ENCODE measurements around the gene THSD7B.

The THSD7B gene

GRCh38 chr2:136769871-136770270, 4.5 kb downstream of the THSD7B start:
- Histone ChIP-seq H2AFZ (ENCODE audit: low read depth, low read length) (no peak overlapping the region), H3K4me2 (ENCODE audit: low read length, poor library complexity, severe bottlenecking) (no peak overlapping the region), H3K9me3 (ENCODE audit: control insufficient read depth, low read length) (no peaks in the 10 kb centered on the region), H3K18ac (ENCODE audit: low read depth in 1 of 2, low read length in 2 of 2) (no peak overlapping the region), H3K27me3 (ENCODE audit: control insufficient read depth in 1 of 2, insufficient read depth in 1 of 2, low read length in 2 of 2) (peaks cover 26 to 35% of the 10 kb centered on the region in 2 experiments), H3K4me1 (ENCODE audit: control insufficient read depth, insufficient read depth, low read depth, low read length) (peaks cover 17% of the 10 kb centered on the region), H2AK5ac (ENCODE audit: low read length, severe bottlenecking) (no peak overlapping the region), H4K8ac (ENCODE audit: low read length) (no peak overlapping the region), H3K9ac (ENCODE audit: low read length) (no peak overlapping the region), H3K14ac (ENCODE audit: low read length in 2 of 2) (no peak overlapping the region), H3K27ac (ENCODE audit: low read length, poor library complexity, severe bottlenecking) (no peak overlapping the region), H3K4ac (ENCODE audit: low read depth in 1 of 2, low read length in 2 of 2) (no peak overlapping the region), H4K91ac (ENCODE audit: low read length) (no peak overlapping the region), H2BK15ac (ENCODE audit: low read depth, poor library complexity, severe bottlenecking) (no peak overlapping the region), H2BK12ac (ENCODE audit: low read length in 2 of 2) (no peak overlapping the region), H3K36me3 (ENCODE audit: control insufficient read depth in 1 of 2, insufficient read depth in 2 of 2, low read depth in 1 of 2, low read length in 2 of 2) (no peaks in the 10 kb centered on the region), H3K23ac (ENCODE audit: low read length in 2 of 2) (no peak overlapping the region), H2BK5ac (ENCODE audit: low read depth, low read length, poor library complexity, severe bottlenecking) (no peak overlapping the region), H3K4me3 (ENCODE audit: insufficient read depth in 1 of 2, low read depth in 1 of 2, low read length in 2 of 2) (no peak overlapping the region), H3K79me1 (replicated peaks; ENCODE audit: low read length, poor library complexity, severe bottlenecking) (no peaks in the 10 kb centered on the region), H2BK120ac (ENCODE audit: low read depth, low read length) (no peak overlapping the region)
- 51% methylated on average over 6 of the region's 6 CpGs for WGBS
- no peak for DNase-seq

- H3K27me3 ChIP-seq (ENCODE audit: control insufficient read depth in 1 of 2, insufficient read depth in 1 of 2, low read length in 2 of 2): peaks cover 25 to 32% of the 10 kb centered on the region in 2 experiments
- H3K23ac ChIP-seq (ENCODE audit: low read length in 2 of 2): no peak overlapping the region
- H2BK5ac ChIP-seq (ENCODE audit: low read depth, low read length, poor library complexity, severe bottlenecking): no peak overlapping the region
- H3K4me2 ChIP-seq (ENCODE audit: low read length, poor library complexity, severe bottlenecking): no peak overlapping the region
- no peaks in the 10 kb centered on the region for H3K36me3 ChIP-seq (ENCODE audit: control insufficient read depth in 1 of 2, insufficient read depth in 2 of 2, low read depth in 1 of 2, low read length in 2 of 2)
- no peak overlapping the region for H3K4ac ChIP-seq (ENCODE audit: low read depth in 1 of 2, low read length in 2 of 2)
- no peak overlapping the region for H3K27ac ChIP-seq (ENCODE audit: low read length, poor library complexity, severe bottlenecking)
- peaks cover 12% of the 10 kb centered on the region for H3K4me1 ChIP-seq (ENCODE audit: control insufficient read depth, insufficient read depth, low read depth, low read length)
- DNase-seq: no peak
- no peaks in the 10 kb centered on the region for H3K79me1 ChIP-seq (replicated peaks; ENCODE audit: low read length, poor library complexity, severe bottlenecking)
- no peak overlapping the region for H4K91ac ChIP-seq (ENCODE audit: low read length)
- no peak overlapping the region for H3K18ac ChIP-seq (ENCODE audit: low read depth in 1 of 2, low read length in 2 of 2)
- WGBS: no CpG with 5 or more reads among the region's 1 CpG
- H2AK5ac ChIP-seq (ENCODE audit: low read length, severe bottlenecking): no peak overlapping the region
- no peaks in the 10 kb centered on the region for H3K9me3 ChIP-seq (ENCODE audit: control insufficient read depth, low read length)
- no peak overlapping the region for H2BK15ac ChIP-seq (ENCODE audit: low read depth, poor library complexity, severe bottlenecking)
- no peak overlapping the region for H3K4me3 ChIP-seq (ENCODE audit: insufficient read depth in 1 of 2, low read depth in 1 of 2, low read length in 2 of 2)
- H4K8ac ChIP-seq (ENCODE audit: low read length): no peak overlapping the region
- no peak overlapping the region for H3K14ac ChIP-seq (ENCODE audit: low read length in 2 of 2)
- H3K9ac ChIP-seq (ENCODE audit: low read length): no peak overlapping the region
- H2AFZ ChIP-seq (ENCODE audit: low read depth, low read length): no peak overlapping the region
- H2BK12ac ChIP-seq (ENCODE audit: low read length in 2 of 2): no peak overlapping the region
- no peak overlapping the region for H2BK120ac ChIP-seq (ENCODE audit: low read depth, low read length)
These were observed 5.0 kb downstream of the THSD7B start for GRCh38 chr2:136770384-136770783.

DNA sequence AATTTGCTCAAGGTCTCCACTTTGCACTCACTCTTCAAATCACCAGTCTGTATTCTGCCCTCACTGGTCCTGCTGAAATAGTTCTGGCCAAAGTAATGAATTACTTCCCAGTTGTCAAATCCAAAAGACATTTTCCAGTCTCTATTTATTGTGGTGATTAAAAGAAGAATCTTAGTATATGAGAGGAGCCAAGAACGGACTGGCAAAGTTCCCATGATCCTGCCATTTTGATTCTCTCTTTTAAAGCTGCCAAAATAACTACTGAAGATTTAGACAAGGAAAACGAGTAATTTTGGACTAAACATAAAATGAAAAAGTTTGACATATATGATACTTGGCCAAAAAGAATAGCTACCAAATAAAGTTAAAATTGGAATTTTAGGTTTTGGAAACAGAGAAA, 12.0 kb downstream of the THSD7B start:
- no peak overlapping the region for H2AK5ac ChIP-seq (ENCODE audit: low read length, severe bottlenecking)
- H3K27ac ChIP-seq (ENCODE audit: low read length, poor library complexity, severe bottlenecking): no peak overlapping the region
- H3K23ac ChIP-seq (ENCODE audit: low read length in 2 of 2): no peak overlapping the region
- no peak overlapping the region for H2AFZ ChIP-seq (ENCODE audit: low read depth, low read length)
- no peaks in the 10 kb centered on the region for H3K36me3 ChIP-seq (ENCODE audit: control insufficient read depth in 1 of 2, insufficient read depth in 2 of 2, low read depth in 1 of 2, low read length in 2 of 2)
- H4K8ac ChIP-seq (ENCODE audit: low read length): no peak overlapping the region
- no peak overlapping the region for H2BK15ac ChIP-seq (ENCODE audit: low read depth, poor library complexity, severe bottlenecking)
- H3K4me3 ChIP-seq (ENCODE audit: insufficient read depth in 1 of 2, low read depth in 1 of 2, low read length in 2 of 2): no peak overlapping the region
- H3K9ac ChIP-seq (ENCODE audit: low read length): no peak overlapping the region
- H2BK120ac ChIP-seq (ENCODE audit: low read depth, low read length): no peak overlapping the region
- no peak for DNase-seq
- H3K4me2 ChIP-seq (ENCODE audit: low read length, poor library complexity, severe bottlenecking): no peak overlapping the region
- no peak overlapping the region for H2BK5ac ChIP-seq (ENCODE audit: low read depth, low read length, poor library complexity, severe bottlenecking)
- H3K14ac ChIP-seq (ENCODE audit: low read length in 2 of 2): no peak overlapping the region
- H3K27me3 ChIP-seq (ENCODE audit: control insufficient read depth in 1 of 2, insufficient read depth in 1 of 2, low read length in 2 of 2): no peaks in the 10 kb centered on the region
- H3K4me1 ChIP-seq (ENCODE audit: control insufficient read depth, insufficient read depth, low read depth, low read length): no peaks in the 10 kb centered on the region
- H3K18ac ChIP-seq (ENCODE audit: low read depth in 1 of 2, low read length in 2 of 2): no peak overlapping the region
- no peak overlapping the region for H4K91ac ChIP-seq (ENCODE audit: low read length)
- WGBS: 40% methylated on average over 1 of the region's 2 CpGs
- H3K4ac ChIP-seq (ENCODE audit: low read depth in 1 of 2, low read length in 2 of 2): no peak overlapping the region
- no peaks in the 10 kb centered on the region for H3K79me1 ChIP-seq (replicated peaks; ENCODE audit: low read length, poor library complexity, severe bottlenecking)
- no peaks in the 10 kb centered on the region for H3K9me3 ChIP-seq (ENCODE audit: control insufficient read depth, low read length)
- no peak overlapping the region for H2BK12ac ChIP-seq (ENCODE audit: low read length in 2 of 2)

DNA sequence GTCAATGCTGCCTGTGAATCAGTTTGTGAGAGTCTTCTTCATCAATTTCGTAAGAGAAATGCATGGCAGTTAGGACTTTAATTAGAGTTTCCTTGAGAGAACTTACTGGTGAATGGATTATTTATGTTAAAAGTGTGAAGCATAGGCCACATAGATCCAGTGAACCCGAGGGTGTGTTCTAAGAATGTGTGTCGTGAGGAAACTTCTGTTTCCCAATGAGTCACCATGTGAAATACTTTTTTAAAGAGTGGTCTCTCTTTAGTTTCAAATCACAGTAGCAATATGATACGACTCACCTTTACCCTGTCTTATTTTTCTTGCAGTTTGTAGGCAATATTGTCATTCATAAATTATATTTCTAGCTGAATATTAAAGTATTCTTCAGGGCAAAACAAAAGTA, 18.5 kb downstream of the THSD7B start:
- H3K79me1 ChIP-seq (replicated peaks; ENCODE audit: low read length, poor library complexity, severe bottlenecking): no peaks in the 10 kb centered on the region
- no peak overlapping the region for H2BK5ac ChIP-seq (ENCODE audit: low read depth, low read length, poor library complexity, severe bottlenecking)
- no peak overlapping the region for H3K4me3 ChIP-seq (ENCODE audit: insufficient read depth in 1 of 2, low read depth in 1 of 2, low read length in 2 of 2)
- H3K36me3 ChIP-seq (ENCODE audit: control insufficient read depth in 1 of 2, insufficient read depth in 2 of 2, low read depth in 1 of 2, low read length in 2 of 2): no peaks in the 10 kb centered on the region
- H3K14ac ChIP-seq (ENCODE audit: low read length in 2 of 2): no peak overlapping the region
- H2BK12ac ChIP-seq (ENCODE audit: low read length in 2 of 2): no peak overlapping the region
- no peaks in the 10 kb centered on the region for H3K9me3 ChIP-seq (ENCODE audit: control insufficient read depth, low read length)
- H3K27me3 ChIP-seq (ENCODE audit: control insufficient read depth in 1 of 2, insufficient read depth in 1 of 2, low read length in 2 of 2): no peaks in the 10 kb centered on the region
- no peak overlapping the region for H3K4ac ChIP-seq (ENCODE audit: low read depth in 1 of 2, low read length in 2 of 2)
- H2BK15ac ChIP-seq (ENCODE audit: low read depth, poor library complexity, severe bottlenecking): no peak overlapping the region
- H3K4me2 ChIP-seq (ENCODE audit: low read length, poor library complexity, severe bottlenecking): no peak overlapping the region
- no peak overlapping the region for H4K8ac ChIP-seq (ENCODE audit: low read length)
- H2AK5ac ChIP-seq (ENCODE audit: low read length, severe bottlenecking): no peak overlapping the region
- no peaks in the 10 kb centered on the region for H3K4me1 ChIP-seq (ENCODE audit: control insufficient read depth, insufficient read depth, low read depth, low read length)
- no peak overlapping the region for H4K91ac ChIP-seq (ENCODE audit: low read length)
- 45% methylated on average over 2 of the region's 4 CpGs for WGBS
- H3K9ac ChIP-seq (ENCODE audit: low read length): no peak overlapping the region
- H3K18ac ChIP-seq (ENCODE audit: low read depth in 1 of 2, low read length in 2 of 2): no peak overlapping the region
- H2BK120ac ChIP-seq (ENCODE audit: low read depth, low read length): no peak overlapping the region
- H2AFZ ChIP-seq (ENCODE audit: low read depth, low read length): no peak overlapping the region
- no peak overlapping the region for H3K27ac ChIP-seq (ENCODE audit: low read length, poor library complexity, severe bottlenecking)
- no peak overlapping the region for H3K23ac ChIP-seq (ENCODE audit: low read length in 2 of 2)
- no peak for DNase-seq

Measured in mesenchymal stem cell (in vitro differentiated cells and primary cell).